Measurements from ENCODE around the gene PKMYT1. TPM values are rescaled to one million over a fixed set of nuclear protein-coding genes. Genes with fewer than 3 reads are reported as not detected.
"Not testable (repeated sequence)": the region's sequence is repeated elsewhere in the genome, so short reads cannot be mapped to it uniquely, and the experiment has no call there.

The PKMYT1 gene
- total RNA-seq, 1 donor from 2014 or later = 3.6 TPM

DNA sequence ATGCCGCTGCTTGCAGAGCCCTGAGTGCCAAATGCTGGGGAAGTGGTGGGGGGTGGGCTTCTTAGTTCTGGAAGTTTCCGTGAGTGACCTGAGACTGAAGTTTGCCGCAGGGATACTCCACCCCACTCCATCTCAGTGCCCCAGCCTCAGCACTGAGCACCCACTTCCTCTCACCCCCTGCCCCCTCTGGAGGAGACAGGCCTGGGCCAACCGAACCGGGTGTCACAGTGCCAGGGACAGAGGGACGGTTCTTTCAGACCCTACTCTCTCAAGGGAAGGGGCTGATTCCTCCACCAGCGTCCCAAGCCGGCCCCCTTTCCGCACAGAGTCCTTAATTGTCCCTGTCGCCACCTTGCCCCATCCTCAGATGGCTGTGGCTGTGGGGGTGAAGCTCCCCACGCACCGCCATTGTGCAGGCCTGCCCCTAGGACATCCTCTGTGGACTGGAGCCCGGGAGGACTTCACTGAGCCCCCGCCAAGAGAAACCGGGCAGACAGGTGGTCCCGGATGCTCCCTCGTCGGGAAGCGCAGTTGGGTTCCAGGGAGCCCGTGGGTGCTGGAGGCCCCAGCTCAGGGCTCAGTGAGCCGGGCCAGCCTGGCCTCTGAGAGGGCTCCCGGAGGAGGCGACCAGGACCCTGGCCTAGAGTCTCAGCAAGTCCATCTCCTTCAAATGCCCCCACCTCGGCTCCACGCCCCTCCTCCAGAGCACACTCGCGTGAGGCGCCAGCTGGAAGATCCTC lies 17.7 kb downstream of the PKMYT1 start:
- DNase-seq (ENCODE audit: low read depth in 2 of 2) = no peak

DNA sequence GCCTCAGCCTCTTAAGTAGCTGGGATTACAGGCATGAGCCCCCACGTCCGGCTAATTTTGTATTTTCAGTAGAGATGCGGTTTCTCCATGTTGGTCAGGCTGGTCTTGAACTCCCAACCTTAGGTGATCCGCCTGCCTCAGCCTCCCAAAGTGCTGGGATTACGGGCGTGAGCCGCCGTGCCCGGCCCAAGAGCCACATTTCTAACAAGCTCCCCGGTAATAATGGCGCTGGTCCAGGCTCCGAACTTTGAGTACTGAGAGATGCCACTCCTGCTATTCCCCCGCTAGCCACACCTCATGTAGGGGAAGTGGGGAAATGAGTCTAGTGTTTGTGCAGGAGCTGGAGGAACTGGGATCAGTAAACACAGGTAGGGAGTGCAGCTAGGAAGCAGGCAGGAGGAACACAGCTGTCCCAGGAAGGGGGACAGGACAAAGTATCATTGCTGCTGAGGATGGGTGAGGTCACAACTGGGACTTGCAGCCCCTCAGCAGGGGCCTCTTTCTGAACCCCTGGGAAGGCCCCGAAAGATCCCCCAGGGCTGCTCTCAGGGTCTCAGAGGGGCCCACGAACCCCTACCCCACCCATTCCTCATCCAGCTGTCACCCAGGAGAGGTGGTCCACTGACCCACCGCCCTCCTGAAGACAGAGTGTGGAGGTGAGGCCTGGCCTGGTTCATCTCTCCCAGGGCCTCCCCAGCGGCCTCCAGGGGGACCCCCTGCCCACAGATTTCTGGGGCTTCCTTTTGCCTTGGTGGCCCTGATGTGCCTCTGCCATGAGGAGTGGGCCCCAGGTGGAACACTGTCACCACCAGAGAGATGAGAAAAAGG lies 19.8 kb downstream of the PKMYT1 start:
- DNase-seq (ENCODE audit: low read depth in 2 of 2) = no peak

GRCh38 chr16:2959206-2959605 lies 21.0 kb downstream of the PKMYT1 start:
- DNase-seq (ENCODE audit: low read depth in 2 of 2) = no peak

DNA sequence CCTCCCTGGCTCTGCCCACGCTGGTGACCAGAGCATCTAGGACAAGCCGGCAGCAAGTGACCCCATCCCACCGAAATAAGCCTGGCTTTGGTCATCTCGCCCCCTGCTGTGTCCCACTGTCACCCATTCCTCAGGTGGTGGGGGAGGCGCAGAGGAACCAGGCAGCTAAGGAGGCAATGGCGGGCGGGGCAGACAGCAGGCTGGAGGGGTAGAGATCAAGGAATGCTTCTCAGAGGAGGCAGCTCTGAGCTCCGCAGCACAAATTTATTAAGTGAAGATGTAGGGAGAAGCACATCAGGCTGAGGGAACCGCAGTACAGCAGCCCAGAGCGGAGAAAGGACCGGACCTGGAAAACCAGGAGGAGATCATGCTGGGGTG lies 23.7 kb downstream of the PKMYT1 start:
- DNase-seq (ENCODE audit: low read depth in 2 of 2) = no peak

DNA sequence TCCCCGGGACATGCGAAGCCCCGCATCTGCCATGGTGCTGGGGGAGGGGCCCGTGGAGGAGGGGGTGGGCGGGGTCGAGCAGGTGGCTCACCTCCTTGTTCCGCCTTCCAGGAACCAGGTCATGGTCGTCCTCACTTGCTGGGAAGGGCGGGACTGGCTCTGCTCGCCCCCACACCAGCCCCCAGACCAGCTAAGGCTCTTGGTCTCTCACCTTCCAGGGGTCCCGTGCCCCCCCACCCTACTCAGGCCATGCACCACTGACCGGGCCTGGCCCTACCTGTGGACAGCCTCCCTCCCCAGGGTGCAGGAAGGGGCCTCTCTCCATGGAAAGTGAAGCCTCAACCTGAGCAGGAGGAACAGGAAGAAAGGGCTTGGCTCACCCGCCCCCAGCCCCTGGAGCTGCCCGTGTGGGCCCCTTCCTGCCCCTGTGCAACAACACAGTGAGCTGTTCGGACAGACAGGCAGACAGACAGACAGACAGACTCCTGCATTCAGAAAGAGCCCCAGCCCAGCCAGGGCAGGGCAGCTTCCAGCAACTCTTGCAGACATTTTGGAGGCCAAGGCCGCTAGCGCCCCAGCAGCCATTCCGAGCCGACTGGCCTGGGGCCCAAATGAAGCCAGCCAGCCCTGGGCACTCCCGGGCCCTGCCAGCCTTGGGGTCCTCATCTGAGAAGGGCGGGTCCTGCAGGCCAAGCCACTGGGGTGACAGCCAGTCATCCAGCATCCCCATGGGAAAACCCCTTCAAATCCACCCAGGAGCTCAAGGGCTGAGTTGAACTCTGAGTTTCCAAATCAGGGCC lies 24.3 kb downstream of the PKMYT1 start:
- no peak for DNase-seq (ENCODE audit: low read depth in 2 of 2)

DNA sequence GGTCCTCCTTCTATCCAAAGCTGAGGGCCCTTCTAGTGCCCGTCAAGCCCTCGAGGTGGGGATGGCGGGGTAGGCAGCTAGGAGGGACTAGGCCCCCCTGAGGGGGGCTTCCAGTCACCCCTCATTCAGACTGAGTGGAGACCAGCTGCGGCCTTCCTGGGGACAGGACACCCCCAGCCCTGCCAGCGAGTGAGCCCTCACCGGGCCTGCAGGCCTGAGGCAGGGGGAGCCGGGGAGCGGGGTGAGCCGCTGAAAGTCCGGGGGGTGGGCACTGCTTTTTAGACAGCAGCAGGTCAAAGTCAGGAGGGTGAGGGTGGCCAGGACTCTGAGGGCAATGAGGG lies 24.8 kb downstream of the PKMYT1 start:
- no peak for DNase-seq (ENCODE audit: low read depth in 2 of 2)

GRCh38 chr16:2954656-2955381 lies 25.4 kb downstream of the PKMYT1 start:
- no peak for DNase-seq (ENCODE audit: low read depth in 2 of 2)

- DNase-seq (ENCODE audit: low read depth in 2 of 2) = no peak
Measured at GRCh38 chr16:2953706-2954627, 26.3 kb downstream of the PKMYT1 start.

DNA sequence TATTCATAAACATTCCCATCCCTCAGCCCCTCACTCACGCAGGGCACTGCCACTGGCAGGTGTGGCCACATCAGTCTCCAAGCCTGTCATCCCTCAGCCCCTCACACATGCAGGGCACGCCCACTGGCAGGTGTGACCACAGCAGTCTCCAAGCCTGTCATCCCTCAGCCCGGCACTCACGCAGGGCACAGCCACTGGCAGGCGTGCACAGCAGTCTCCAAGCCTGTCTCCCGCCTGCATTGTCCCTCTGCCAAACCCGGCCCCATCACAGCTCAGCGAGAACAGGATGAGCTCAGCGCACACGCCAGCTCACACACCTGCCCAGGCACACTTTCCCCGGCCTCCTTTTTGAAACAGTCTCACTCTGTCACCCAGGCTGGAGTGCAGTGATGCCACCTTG lies 27.6 kb downstream of the PKMYT1 start:
- DNase-seq (ENCODE audit: low read depth in 2 of 2) = no peak

DNA sequence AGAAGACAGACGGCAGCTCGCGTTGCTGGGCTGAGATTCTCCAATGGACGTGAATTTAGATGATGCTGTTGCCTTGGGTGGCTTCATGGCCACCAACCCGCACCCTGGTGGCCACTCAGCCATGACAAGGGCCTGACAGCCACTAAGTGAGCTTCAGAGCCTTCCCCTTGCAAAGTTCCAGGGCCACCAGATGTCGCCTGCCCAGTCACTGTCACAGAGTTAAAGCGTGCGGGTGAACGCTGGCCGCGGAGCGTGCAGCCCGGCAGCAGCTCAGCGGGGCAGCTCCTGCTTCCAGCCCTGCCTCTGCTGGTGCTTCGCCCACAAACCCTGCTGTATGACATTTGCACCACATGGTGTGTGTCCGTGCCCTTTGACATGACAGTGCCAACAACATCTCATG lies 29.5 kb downstream of the PKMYT1 start:
- no peak for DNase-seq (ENCODE audit: low read depth in 2 of 2)

GRCh38 chr16:2950353-2950724 lies 29.9 kb downstream of the PKMYT1 start:
- DNase-seq (ENCODE audit: low read depth in 2 of 2) = no peak

DNA sequence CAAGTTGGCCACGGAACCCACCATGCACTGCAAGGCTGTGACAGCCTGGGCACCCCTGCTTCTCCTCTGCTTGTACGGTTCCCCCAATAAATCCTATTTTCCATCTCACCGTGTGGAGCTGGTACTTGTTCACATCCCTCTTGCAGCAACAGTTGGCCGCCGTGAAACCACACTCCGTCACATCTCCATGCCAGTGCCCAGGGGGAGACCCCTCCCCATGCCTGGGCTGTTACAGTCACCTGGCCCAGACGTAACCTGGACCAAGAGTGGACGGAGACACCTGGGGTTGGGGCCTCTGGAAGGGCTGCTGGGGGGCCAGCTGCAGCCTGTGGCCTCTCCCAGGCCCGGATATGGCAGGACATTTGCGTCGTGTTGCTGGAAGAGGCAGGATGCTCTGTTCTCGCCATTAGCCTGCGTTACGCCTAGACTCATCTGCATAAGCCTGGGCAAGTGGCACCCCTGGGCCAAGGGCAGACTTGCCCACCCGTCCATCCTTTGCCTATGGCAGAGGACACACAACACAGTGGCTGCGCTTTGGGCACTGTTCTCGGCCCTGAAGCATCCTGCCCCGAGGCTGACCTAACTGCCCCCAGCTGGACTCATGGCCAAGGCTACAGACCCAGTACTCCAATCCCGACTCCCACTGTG lies 30.4 kb downstream of the PKMYT1 start:
- no peak for DNase-seq (ENCODE audit: low read depth in 2 of 2)

DNA sequence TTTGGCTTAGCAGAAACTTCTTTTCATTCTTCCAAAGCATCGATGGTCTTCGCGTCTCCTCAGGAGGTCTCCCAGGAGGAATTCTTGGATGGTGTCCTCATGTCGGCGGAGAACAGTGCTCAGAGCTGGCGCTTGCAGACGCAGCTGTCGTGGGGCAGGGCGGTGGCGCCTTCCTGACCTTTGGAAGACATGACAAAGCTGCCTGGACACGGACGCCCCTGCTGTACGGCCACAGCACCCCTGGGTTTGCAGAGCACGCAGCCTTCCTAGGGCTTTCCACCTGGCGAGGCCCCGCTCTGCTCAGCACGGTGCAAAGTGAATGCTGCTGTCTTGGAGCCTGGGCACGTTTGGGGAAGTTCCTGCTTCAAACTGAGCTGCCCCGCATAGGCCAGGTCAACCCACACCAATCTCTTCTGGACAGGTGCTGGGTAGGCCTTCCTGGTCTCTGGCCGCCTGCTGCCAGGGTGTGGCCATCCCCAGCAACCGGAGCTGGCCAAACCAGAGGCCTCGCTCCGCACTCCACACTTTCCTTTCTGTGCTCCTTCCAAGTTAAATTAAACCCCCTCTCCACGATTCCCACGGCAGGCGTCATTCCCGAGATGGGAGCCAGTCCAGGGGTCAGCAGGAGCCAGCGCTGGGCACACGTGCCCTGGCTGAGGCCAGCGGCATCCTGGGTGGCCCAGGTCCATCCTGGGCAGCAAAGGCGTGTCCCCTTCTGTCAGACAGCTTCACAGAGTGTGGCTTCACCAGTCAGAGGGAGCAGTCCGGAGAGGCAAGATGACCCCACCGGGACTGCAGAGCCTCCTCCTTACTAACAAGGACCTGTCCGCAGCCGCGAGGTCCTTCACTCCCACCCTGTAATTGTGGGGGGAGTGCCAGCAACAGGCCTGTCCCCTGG lies 31.2 kb downstream of the PKMYT1 start:
- DNase-seq (ENCODE audit: low read depth in 2 of 2) = no peak

DNA sequence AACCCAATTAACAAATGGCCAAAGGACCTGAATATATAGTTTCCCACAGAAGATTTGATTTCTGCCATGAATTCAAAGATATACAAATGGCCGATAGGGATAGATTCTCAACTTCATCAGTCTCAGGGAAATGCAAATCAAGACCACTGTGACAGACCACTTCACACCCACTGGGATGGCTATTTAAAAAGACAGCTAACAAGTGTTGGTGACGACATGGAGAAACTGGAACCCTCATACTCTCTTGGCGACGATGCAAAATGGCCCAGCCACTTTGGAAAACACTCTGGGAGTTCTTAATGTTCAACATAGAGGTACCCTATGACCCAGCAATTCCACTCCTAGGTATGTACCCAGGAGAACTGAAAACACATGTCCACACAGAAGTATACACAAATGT lies 33.6 kb downstream of the PKMYT1 start:
- no peak for DNase-seq (ENCODE audit: low read depth in 2 of 2)

DNA sequence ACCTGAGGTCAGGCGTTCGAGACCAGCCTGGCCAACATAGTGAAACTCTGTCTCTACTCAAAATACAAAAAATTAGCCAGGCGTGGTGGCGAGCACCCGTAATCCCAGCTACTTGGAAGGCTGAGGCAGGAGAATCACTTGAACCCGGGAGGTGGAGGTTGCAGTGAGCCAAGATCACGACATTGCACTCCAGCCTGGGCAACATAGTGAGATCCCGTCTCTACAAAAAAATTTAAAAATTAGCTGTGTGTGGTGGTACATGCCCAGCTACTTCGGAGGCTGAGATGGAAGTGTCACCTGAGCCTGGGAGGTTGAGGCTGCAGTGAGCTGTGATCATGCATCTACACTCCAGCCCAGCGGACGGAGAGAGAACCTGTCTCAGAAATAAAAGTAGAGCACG lies 36.5 kb downstream of the PKMYT1 start:
- DNase-seq (ENCODE audit: low read depth in 2 of 2) = not testable (repeated sequence)

- no peak for DNase-seq (ENCODE audit: low read depth in 2 of 2)
Measured at GRCh38 chr16:2942045-2942444, 38.2 kb downstream of the PKMYT1 start.

- no peak for DNase-seq (ENCODE audit: low read depth in 2 of 2)
Measured at GRCh38 chr16:2939968-2940367, 40.3 kb downstream of the PKMYT1 start.

DNA sequence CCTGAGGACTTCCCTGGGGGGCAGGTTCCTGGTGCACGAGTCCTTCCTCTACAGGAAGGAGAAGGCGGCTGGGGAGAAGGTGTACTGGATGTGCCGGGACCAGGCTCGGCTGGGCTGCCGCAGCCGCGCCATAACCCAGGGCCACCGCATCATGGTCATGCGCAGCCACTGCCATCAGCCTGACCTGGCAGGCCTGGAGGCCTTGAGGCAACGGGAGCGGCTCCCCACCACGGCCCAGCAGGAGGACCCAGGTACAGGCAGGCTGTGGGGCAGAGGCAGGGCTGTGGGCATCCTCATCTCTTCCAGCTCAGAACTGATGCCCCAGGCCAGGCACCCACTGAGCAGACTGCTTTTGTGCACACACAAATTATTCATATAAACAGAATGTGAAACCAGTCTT lies 42.0 kb downstream of the PKMYT1 start:
- DNase-seq (ENCODE audit: low read depth in 2 of 2) = no peak

- DNase-seq (ENCODE audit: low read depth in 2 of 2) = no peak
Measured at GRCh38 chr16:2937170-2937569, 43.1 kb downstream of the PKMYT1 start.
